Measurements from ENCODE around the gene SMG6.
A peak's percentile ranks its signal among the peaks of the same experiment; 100 is the strongest.

Gene SMG6

DNA sequence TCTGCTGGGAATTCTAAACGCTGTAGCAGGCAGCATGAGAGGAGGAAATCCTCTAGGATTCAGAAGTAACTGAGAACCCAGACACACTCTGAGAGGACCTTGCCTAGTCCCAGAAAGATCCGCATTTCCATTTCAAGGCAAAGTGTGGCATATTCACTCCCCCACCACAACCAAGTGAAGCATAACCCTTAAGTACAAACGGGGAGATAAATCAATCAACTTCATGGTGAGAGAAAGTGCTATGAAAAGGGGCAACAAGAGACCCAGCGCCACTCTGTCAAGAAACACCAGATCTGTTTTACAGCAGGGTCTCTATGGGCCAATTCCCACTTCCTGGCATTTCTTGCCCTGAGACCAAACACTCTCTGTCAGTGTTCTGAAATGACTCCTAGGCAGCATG, 68.3 kb downstream of the SMG6 start:
- DNase-seq (ENCODE audit: low read depth in 2 of 2) = no peak

DNA sequence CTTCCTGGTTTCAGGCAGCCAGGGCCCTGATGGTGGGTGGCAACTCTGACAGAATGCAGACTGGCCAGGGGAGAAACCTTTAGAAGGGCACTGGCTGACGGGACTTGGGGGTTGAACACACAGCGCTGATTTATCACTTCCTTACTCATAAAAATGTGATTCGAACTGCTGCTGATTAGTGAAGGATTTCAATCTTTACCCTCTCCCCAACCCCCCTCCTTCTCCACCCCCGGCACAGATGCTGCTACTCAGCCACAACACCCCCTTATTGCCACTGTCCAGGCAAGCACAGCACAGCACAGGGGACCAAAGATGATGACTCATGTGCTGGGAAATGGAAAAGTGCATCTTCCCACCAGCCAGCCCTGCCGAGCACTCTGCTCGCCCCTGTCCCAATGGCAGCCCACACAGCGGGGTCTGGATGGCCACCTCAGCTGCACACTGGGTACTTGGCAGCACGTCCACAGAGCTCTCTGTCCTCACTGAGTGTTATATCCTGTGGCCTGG, 70.1 kb downstream of the SMG6 start:
- DNase-seq (ENCODE audit: low read depth in 2 of 2) = no peak

DNA sequence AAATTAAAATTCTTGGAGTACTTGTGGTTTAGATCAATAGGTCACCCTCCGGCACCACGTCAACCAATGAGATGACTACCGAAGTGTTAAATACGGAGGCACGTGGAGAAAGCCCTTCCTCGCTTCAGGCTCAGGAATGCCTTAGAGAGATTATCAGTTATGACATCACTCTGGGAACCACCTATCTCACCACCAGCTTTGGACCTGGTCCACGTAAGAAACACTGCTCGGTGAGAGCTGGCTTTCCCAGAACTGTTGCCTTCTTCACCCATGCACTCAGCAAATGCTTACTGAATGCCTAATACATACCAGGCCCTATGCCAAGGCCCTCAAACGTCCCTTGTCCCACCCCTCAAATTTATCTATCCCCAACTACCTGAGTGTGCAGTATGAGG, 71.3 kb downstream of the SMG6 start:
- DNase-seq (ENCODE audit: low read depth in 2 of 2) = no peak

DNA sequence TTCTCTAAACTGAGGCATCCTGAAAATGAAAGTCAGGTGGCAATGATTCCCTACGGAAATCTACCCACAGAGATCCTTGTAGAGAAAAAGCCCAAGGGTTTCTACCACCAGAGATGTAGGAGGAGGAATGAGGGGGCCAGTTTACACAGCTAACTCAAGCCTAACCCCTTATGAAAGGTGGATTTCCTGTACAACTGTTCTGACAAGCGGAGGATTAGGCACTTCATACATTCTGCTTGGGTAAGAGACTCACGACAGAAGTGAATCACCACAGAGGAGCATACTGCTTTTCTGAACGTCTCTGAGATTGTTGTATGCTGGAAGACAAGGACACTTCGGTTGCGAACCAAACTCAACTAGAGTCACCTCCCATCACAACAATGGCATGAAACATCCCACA, 72.7 kb downstream of the SMG6 start:
- no peak for DNase-seq (ENCODE audit: low read depth in 2 of 2)

DNA sequence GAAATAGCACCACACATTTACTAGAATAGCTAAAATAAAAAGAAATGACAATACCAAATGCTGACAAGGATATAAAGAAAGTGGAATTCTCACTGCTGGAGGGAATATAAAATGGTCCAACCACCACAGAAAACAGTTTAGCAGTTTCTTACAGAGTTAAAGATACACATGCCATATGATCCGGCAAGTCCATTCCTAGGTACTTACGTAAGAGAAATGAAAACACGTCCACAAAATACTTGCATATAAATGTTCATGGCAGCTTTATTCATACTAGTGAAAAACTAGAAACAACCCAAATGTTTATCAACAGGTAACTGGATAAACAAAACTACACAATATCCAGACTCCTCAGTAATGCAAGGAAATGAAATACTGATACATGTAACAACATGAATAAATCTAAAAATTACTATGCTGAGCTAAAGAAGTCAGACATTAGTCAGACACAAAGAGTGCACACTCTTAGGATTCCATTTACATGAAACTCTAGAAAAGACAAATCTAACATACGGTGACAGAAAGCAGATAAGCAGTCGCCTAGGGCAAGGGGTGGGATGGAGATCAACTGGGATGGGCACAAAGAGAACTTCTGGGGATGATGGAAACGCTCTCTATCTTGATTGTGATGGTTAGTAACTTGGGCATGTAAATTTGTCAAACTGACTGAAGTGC, 76.4 kb downstream of the SMG6 start:
- no peak for DNase-seq (ENCODE audit: low read depth in 2 of 2)

DNA sequence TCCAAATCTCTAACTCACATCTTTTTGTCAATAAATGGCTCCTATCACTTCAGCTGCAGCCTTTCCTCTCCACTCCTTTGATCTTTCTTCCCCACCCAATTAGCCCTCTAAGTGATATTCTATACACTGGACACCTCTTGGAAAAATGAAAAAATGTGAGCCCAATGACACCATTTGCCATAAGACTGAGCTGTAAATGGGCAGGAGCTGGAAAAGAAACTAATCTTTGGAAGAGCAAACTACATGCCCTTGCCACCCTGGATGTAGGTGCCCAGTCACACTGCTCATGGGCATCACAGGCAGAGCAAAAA, 80.0 kb downstream of the SMG6 start:
- no peak for DNase-seq (ENCODE audit: low read depth in 2 of 2)

DNA sequence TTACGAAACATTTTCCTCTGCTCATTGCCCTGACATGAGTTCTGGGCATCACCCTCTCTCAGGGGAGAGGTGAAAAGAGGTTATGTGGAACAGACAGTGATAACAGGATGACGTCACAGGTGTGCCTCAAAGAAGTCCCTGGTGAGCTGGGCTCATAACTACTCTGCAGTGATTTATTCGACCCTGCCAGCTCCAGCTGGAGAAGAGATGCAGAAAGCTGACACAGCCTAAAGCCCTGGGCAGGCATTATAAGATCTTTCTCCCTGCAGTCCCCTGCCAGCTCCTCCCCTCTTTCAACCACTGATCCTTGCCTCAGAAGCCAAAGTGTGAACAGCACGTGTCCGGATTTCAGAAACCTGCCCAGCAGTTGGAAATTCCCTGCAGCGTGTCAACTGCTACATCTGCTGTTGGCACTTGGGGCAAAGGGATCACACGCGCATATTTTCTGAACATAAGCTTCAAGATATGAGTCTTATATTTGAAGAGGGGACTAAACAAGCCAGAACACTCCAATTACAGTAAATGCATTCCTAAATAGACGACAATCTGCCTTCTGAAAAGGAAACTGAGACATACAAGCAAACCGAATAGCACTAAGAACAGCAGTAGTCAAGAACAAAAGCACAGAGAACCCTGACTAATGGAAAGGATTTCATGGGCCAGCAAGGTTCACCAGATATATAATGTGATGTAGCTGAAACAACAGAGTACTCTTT, 80.5 kb downstream of the SMG6 start:
- DNase-seq (ENCODE audit: low read depth in 2 of 2) = peak in 1 of 2 donors; percentile 1

DNA sequence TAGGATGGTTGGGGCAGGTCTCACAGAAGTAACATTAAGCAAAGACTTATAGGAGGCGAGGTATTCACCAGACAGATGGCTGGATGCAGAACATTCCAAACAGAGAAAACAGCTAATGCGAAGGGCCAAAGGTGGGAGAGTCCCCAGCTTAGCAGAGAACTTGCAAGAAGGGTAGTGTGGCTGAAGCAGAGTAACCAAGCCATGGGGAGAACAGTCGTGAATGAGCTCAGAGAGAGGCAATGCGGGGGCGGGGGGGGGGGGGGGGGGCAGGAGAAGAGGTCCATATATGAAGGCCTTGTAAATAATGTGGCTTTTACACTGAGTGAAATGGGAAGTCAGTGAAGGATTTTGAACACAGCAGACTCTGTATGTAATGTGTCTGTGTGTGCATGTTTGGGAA, 81.3 kb downstream of the SMG6 start:
- DNase-seq (ENCODE audit: low read depth in 2 of 2) = no peak

DNA sequence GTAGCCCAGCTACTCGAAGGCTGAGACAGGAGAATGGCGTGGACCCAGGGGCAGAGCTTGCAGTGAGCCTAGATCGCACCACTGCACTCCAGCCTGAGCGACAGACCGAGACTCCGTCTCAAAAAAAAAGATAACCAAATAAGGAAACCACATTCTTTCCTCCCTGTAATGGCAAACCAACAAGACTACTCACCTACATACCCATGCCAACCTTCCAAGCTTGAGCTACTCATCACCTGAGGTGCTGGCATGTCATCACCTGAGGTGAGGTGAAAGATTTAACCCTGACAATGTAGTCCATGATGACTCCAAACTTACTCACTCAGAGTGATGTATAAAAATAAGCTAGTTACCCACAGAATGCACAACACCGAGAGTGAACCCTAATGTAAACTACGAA, 85.2 kb downstream of the SMG6 start:
- DNase-seq (ENCODE audit: low read depth in 2 of 2) = no peak

DNA sequence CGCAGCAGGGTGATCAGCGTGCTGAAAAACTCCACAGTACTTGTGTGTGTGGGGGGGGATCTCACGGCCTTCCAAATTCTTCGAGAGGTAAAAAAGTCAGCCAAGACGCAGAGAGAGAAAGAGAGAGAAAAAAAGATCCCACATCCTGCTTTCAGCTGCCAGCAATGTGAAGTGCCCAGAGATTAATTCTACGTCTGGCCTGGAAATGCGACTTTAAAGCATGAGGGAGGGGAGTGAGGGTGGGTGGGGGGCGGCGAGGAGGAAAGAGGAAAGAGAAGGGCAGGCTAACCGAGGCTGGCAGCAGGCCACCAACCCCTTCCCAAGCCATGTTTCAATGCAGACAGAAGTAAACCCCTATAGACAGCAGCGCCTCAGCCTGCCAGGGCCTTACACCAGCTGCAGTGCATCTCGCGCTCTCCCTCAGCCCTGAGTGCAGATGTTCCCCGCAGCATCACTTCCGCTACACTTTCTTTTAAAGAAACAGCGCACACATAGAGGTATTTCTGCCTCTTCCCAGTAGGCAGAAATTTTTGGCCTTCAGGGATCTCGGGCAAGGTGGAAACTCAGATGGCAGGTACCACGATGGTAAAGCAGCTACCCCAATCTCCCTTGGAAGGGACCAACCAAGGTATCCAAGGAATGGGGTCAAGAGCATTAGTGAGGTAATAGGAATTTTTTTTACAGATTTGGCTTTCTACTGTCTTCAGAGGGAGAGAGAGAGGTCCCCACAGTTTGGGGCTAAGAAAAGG, 87.8 kb downstream of the SMG6 start:
- DNase-seq (ENCODE audit: low read depth in 2 of 2) = peak in 1 of 2 donors; percentile 25

DNA sequence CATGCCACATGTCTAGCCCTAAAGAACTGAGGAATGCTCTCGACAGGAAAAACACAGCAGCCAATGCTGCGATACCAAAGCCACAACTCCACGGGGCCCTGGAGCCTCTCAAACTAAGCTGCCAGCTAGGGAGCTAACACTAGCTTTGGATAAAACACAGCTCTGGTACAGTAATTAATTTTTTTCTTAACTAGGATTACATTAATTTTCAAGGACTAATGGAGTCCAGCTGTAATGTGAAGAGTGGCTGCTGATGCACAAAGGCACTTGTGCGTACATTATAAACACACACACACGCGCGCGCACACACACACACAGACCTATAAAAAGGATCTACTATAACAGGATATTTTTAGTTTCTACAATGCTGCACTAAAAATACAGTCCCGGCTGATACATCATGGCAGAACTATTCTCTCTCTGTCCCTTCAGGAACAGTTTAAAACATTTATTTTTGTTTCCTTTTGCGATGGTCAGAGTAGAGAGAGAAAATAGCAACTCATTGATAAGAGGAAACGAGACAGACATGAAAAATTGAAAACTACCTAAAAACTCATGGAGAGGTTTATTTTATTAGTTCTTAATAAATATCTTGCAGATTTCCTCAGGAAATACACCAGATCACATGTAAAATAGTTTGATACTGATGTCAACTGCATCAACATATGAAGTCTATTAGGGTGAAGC, 88.5 kb downstream of the SMG6 start:
- no peak for DNase-seq (ENCODE audit: low read depth in 2 of 2)

DNA sequence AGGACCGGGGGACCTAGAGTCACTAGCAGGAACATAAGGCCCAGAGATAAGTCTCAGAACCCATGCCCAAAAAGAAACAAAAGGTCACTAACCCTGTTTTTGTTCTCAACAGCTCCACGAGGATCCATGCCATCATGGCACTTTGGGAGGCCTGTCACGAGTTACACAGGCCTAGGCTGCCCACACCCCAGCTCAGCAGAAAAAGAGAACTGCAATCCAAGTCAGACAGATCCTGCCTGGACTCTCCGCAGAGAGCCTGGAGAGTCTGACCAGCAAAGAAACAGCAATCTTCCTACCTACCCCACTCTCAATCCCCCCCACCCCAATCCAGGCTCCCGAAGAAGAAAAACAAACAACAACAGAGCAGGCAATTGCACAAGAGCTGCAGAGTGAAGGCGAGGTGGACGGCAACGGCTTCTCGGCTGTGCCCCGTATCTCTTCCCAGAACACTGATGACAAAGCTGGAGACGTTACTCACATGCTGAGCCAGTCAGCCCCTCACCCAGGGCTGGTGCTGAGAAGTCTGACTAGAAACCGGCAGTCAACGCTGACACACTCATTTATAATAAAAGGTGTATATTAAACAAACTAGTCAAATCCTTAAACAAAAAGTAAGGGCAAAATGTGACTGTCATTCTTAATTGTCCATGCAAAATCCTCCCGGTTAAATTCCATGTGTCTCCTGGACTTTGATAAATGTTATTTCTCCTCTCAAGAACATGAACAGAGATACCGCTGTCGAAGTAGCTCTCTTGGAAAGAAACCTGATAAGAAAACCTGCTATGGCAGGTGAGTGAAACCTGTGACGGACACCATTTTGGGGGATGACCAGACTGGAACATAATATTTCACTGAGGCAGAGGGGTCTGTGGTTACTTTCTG, 89.3 kb downstream of the SMG6 start:
- DNase-seq (ENCODE audit: low read depth in 2 of 2) = no peak

DNA sequence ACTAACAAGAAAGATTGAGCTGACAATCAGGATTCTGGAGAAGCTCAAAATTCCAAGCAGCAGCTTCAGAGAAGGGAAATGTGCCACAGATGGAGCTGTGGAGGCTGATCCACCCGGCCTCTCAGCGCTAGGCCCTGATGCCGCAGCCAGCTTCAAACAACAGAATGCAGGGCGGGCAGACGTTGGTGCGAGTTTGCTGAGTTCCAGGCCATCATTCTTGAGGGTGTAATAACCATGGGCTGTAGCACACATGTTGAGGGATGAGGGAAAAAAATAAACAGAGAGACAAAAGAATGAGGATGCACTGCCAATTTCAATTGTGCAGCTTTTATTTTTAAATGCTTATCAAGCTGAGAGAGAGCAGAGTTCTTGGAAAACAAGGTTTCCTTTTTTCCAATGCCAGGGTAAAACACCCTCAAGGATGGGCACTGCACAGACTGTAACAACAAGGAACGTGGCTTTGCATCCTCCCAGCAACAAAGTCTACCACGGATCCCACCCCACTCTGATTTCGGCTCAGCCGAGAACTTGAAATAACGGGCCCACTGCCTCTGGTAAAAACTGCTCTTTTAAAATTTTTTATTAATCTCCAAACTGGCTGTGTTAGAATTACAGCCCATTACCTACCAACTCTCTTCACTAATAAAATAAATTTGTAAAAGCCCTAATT, 90.2 kb downstream of the SMG6 start:
- no peak for DNase-seq (ENCODE audit: low read depth in 2 of 2)

DNA sequence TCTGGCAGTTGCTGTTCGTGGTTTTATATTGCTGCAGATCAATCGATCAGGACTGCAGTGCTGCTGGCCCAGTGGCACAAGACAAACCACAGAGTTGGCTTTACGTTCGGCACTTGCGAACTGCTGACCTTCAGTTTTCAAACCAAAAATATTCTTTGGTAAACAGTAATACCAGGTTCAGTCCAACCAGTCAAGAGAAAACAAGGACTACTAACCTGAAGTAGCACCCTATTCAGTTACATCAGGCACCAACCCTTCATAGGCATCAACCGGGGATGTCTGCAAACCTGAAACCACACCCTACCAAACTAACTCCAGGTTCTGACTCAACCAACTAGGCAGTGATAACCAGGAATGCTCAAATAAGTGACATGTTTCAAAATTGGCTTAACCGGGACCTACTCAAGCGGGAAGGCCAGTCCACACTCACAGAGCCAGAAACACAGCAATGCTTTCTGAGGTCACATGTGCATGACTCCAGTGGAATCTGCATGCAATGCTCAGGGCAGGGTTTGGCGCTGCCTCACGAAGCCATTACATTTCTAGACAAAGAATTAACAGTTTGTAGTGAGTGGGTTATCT, 91.1 kb downstream of the SMG6 start:
- DNase-seq (ENCODE audit: low read depth in 2 of 2) = no peak

DNA sequence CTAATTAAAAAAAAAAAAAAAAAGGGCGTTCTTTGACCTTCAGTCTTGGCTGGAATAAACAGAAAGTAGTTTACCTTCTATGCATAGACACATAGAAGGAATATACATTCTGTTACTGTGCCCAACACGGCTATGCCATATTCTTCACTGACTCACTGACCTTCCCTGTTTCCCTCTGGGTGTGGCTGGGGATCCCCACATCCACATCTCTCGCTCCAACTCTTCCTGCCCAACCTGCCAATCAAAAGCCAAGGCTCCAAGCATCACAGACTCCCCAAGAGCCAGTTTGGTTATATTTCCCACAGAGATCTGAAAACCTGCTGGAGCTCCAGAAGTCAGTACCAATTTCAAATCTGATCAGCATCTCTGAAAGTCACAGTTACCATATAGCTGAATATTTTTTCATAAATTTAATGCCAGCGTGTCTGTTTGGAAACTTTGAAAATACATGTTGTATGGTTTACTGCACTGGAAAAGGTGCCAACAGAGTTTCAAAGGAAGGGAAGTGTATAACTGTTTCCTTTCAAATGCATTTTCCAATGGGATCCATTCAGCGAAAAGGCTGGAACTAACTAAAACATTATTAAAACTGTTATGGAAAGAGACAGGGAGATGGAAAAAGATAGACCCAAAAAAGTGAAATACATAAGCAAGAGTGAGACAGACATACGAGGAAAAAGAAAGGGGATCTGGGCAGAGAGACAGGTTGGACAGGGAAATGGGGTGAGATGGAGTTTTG, 91.8 kb downstream of the SMG6 start:
- DNase-seq (ENCODE audit: low read depth in 2 of 2) = no peak

DNA sequence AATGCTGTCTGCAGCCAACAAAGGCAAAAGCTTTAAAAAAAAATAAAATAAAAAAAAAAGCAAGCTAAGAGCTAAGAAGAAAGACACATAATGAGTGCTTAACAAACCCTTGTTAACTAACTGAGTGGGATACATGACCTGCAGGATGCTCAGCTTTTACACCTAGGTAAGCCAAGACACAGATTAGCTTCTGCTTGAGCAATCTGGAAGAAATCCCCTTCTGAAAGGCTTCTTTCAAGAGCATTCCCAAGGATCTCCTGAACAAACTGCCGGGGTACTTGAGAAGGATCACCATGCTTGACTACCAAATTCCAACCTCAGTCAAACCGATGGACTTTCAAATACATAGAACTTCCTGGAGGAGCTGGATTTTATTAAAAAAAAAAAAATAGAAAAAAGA, 92.9 kb downstream of the SMG6 start:
- no peak for DNase-seq (ENCODE audit: low read depth in 2 of 2)

DNA sequence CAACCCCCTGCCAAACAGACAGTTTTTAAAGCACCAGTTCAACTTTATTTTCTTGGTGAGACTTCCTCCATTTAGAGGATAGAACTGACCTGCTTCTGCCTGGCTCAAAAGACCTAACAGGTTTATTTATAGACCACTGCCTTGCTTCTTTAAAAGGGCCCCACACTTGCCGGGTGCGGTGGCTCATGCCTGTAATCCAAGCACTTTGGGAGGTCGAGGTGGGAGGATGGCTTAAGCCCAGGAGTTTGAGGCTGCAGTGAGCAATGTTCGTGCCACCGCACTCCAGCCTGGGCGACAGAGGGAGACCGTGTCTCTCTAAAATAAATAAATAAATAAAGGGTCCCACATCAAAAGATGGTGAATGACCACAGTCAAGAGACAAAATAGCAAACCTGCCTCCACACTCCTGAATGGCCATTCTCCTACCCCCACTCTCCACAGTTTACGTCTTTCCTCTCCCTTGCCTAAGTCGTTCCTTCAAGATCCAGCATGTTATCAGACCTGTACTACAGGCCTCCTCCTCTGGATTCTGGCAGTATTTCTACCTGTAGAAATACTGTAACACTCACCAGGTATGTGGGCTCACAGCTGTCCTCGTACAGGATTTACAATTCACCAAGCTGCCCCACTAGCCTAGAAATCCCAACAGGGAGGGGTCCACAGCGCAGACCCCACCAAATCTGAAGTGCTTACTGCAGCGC, 95.6 kb downstream of the SMG6 start:
- no peak for DNase-seq (ENCODE audit: low read depth in 2 of 2)

DNA sequence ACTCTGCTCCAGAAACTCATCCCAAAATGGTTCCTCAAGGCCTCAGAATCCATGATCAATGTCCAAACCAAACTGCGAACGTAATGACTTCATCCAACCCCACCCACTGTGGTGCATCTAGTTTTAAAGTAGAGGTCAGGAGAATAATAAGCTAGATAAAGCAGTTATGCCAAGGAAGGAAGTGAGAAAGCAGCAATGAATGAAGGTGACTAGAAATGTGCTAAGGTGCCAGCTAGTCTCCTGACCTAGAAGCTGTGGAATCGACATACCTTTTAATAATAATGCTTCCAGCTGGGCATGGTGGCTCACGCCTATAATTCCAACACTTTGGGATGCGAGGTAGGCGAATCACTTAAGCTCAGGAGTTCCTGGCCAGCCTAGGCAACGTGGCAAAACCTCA, 99.2 kb downstream of the SMG6 start:
- DNase-seq (ENCODE audit: low read depth in 2 of 2) = no peak

DNA sequence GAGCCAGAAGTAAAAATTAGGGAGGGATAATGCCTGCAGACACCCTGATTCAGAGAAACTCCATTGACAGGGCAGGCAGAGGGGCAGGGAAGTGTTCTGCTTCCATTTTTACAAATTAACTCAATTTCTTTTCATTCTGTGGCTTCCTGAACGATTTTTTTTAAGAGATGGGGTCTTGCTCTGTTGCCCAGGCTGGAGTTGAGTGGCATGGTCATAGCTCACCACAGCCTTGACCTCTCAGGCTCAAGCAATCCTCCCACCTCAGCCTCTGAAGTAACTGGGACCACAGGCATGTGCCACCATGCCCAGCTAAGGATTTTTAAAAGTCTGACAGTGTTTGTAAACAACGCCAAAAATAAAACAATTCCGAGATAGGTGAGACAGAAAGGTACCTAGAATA, 99.8 kb downstream of the SMG6 start:
- no peak for DNase-seq (ENCODE audit: low read depth in 2 of 2)
